Choroid plexus epithelial cell (primary cell): ENCODE measurements around the gene ADAM12.

ENCODE experiments used
- DNase-seq: peaks from one replicate; pipeline ENCODE4 v3.0.0-alpha.2; 2010; ENCODE audit warnings: low read depth
- H3K4me3 ChIP-seq: 2 replicates; pipeline ENCODE4 v1.5.1; 2011; ENCODE audit warnings: low read depth, mild to moderate bottlenecking, control low read depth, low read length, moderate library complexity
- TF ChIP-seq, protein P1 (sequence below): conservative IDR thresholded peaks from 2 replicates; pipeline ENCODE4 v1.5.1; 2011; ENCODE audit warnings: low read depth, mild to moderate bottlenecking, control low read depth, inconsistent platforms, low read length, moderate library complexity

The ADAM12 gene

GRCh38 chr10:126092366-126093215 lies 295.7 kb downstream of the ADAM12 start:
- H3K4me3 ChIP-seq = no peak overlapping the region
- TF ChIP-seq, protein P1, sequence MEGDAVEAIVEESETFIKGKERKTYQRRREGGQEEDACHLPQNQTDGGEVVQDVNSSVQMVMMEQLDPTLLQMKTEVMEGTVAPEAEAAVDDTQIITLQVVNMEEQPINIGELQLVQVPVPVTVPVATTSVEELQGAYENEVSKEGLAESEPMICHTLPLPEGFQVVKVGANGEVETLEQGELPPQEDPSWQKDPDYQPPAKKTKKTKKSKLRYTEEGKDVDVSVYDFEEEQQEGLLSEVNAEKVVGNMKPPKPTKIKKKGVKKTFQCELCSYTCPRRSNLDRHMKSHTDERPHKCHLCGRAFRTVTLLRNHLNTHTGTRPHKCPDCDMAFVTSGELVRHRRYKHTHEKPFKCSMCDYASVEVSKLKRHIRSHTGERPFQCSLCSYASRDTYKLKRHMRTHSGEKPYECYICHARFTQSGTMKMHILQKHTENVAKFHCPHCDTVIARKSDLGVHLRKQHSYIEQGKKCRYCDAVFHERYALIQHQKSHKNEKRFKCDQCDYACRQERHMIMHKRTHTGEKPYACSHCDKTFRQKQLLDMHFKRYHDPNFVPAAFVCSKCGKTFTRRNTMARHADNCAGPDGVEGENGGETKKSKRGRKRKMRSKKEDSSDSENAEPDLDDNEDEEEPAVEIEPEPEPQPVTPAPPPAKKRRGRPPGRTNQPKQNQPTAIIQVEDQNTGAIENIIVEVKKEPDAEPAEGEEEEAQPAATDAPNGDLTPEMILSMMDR = no peak
- DNase-seq = peak; percentile 34

GRCh38 chr10:126090911-126091728 lies 297.2 kb downstream of the ADAM12 start:
- no peak overlapping the region for H3K4me3 ChIP-seq
- DNase-seq = peak; percentile 62
- TF ChIP-seq, protein P1 = no peak

DNA sequence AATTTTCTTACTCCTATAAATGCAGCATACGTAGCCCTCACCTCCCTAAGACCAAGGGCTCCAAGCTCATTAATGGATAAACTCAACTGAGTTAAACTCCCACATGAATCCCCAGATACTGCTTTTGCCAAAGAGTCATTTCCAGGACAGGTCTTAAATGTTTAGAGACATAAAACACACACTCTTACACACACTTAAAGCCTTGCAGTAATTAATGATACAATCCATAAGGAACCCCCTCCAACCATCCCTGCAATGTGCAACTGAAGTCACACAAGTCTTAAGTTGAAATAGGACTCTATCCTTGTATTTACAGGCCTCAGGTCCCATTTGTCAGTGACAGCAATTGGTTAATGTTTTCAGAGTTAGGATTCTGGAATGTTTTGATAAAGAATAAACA lies 297.8 kb downstream of the ADAM12 start:
- H3K4me3 ChIP-seq = no peak overlapping the region

DNA sequence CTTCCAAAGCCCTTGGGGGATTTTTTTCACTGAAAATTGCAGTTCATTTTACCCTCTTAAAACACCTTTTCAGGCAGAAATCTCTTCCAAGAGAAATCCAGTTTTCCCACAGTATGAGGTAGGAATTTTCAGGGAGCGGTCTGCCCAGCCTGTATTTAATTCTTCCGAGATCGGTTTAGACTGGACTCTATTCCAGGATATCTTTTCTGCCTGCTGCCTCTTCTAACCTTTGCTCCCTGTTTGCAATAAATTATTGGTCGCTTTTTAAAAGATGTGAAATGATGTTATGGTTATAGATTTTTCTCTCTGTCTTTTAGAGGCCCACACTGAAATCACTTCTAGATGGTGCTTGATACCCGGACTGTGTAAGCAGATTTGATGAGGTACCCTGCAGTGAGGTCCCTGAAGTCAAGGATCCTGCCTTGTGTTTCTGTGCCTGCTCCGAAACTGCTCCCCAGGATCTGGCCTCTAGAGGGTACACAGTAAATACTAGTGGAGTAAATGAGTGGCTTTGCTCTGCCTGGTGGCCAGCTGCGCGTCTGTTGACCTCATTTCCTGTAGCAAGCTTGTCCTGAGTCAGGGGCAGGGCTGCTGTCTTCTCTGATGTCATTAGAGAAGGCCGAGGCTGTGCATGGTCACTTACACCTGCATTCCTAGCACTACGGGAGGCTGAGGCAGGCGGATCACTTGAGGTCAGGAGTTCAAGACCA lies 300.3 kb downstream of the ADAM12 start:
- DNase-seq = peak; percentile 78
- TF ChIP-seq, protein P1 = peak; percentile 46
- H3K4me3 ChIP-seq = no peak overlapping the region

More for the DNA sequence above, 297.8 kb downstream of the ADAM12 start:
- DNase-seq = no peak
- TF ChIP-seq, protein P1 = no peak

DNA sequence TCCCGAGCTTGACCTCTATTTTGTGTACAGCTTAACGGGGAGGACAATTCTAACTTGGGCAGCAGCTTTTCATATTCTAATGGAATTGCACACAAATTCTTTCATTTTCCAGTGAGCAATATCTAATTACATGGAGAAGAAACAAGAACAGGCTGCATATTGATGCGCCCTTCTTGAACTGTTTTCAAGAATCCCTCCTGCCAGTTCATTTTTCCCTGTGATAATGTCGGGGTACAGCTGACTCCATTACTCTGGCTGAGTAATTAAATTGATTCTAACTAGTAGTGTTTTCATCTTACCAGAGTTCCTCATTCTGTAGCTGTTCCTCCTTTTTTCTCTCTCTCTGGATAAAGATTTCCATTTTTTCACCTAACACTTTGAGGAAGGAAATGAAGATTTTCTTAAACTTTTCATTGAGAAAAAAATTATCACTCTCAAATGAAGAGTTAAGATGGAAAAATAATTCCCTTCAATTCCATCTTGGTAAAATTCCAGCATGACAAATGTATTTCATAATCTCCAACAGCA lies 301.1 kb downstream of the ADAM12 start:
- H3K4me3 ChIP-seq = no peak overlapping the region
- no peak for DNase-seq
- TF ChIP-seq, protein P1 = no peak

DNA sequence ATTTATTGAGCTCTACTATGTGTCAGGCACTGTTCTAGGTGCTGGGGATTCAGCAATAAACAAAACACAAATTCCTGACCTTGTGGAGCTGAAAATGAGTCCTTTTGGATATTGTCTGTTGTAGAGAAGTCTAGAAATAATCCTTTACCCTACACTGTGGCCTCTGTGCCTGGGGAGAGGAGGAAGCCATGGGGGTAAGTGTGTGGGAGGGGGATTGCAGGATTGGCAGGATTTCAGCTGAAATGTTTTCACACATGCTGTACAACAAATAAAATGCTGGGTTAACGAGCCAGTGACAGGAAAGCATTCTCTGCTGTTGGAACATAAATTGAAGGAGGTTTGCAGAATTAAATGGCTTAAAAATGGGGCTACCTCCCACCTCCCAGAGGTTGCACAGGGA lies 302.5 kb downstream of the ADAM12 start:
- TF ChIP-seq, protein P1 = no peak
- H3K4me3 ChIP-seq = no peak overlapping the region
- DNase-seq = no peak
